Measurements from ENCODE around the gene TLE3.

DNA sequence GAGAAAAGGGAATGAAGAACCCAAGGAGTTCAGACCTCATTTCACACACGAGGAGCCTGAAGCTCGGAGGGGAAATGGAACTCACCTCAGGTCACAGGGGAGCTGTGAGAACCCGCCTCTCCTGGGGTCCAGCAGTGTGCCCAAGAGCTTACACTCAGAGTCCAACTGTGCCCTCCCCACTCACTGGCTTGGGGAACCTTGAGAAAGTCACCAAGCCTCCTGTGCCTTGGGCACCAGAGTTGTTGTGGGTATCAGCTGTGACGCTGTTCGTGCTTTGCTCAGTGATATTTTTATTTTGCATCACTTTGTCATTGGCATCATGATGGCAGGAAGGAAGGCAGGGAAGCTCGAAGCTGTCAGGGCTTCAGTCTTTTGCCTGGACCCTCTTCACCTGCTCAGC, 83.4 kb downstream of the TLE3 start:
- TF ChIP-seq, protein P1, sequence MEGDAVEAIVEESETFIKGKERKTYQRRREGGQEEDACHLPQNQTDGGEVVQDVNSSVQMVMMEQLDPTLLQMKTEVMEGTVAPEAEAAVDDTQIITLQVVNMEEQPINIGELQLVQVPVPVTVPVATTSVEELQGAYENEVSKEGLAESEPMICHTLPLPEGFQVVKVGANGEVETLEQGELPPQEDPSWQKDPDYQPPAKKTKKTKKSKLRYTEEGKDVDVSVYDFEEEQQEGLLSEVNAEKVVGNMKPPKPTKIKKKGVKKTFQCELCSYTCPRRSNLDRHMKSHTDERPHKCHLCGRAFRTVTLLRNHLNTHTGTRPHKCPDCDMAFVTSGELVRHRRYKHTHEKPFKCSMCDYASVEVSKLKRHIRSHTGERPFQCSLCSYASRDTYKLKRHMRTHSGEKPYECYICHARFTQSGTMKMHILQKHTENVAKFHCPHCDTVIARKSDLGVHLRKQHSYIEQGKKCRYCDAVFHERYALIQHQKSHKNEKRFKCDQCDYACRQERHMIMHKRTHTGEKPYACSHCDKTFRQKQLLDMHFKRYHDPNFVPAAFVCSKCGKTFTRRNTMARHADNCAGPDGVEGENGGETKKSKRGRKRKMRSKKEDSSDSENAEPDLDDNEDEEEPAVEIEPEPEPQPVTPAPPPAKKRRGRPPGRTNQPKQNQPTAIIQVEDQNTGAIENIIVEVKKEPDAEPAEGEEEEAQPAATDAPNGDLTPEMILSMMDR (IDR thresholded peaks at IDR 0.05), result no peak
- TF ChIP-seq POLR2A (IDR thresholded peaks at IDR 0.05) (no peak), EP300 (IDR thresholded peaks at IDR 0.05) (no peak), POLR2AphosphoS5 (IDR thresholded peaks at IDR 0.05) (no peak)
